CD4-positive, alpha-beta T cell treated with Interleukin-10 for 1 hour (primary cell): ENCODE results near the gene STK11.
A peak's percentile ranks its signal among the peaks of the same experiment; 100 is the strongest.

Experiments
- DNase-seq: peaks from one replicate; pipeline ENCODE4 v3.0.0-alpha.2; 2020

The STK11 gene

DNA sequence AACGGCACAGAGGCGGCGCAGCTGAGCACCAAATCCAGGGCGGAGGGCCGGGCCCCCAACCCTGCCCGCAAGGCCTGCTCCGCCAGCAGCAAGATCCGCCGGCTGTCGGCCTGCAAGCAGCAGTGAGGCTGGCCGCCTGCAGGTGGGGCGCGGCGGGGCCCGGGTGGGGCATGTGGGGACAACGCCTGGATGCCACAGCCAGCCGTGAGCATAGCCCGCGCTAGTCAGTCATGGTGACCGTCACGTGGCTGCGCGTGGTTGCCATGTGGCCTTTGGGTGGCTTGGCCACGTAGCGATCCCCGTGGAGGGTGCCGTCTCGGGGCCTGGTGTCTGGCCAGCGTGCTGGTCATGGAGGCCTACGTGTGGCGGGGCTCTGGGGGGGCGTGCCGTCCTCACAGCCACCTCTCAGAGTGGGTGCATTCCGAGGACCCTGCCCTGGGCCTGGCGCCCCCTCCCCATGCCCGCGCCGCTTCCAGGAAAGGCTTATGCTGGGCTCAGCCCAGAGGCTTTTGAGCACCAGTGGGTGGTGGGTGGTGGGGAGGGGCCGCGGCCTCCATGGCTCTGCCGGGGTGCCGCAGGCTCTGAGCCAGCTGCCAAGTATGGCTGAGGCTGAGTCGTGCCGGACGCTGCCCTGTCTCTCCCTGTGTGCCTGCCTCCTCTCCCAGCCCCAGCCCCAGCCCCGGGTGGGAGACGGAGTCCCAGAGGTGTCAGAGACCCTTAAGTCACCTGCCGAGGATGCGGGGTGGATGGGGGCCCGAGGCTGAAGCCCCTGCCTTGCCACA lies 21.1 kb downstream of the STK11 start:
- no peak for DNase-seq

DNA sequence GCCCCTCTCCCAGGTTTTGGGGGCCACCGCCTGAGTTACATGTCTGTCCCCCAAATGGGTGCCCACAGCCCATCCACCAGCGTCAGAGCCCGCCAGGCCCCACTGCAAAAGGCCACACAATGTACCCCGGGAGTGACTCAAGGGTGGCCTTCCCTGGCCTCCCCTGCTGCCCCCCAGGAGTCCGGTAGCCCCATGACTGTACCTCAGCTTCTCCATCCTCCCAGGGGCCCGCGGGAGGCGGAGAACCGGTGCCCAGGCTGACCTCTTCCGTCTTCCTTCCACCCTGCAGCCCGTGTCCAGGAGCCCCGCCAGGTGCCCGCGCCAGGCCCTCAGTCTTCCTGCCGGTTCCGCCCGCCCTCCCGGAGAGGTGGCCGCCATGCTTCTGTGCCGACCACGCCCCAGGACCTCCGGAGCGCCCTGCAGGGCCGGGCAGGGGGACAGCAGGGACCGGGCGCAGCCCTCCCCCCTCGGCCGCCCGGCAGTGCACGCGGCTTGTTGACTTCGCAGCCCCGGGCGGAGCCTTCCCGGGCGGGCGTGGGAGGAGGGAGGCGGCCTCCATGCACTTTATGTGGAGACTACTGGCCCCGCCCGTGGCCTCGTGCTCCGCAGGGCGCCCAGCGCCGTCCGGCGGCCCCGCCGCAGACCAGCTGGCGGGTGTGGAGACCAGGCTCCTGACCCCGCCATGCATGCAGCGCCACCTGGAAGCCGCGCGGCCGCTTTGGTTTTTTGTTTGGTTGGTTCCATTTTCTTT lies 21.9 kb downstream of the STK11 start:
- no peak for DNase-seq

DNA sequence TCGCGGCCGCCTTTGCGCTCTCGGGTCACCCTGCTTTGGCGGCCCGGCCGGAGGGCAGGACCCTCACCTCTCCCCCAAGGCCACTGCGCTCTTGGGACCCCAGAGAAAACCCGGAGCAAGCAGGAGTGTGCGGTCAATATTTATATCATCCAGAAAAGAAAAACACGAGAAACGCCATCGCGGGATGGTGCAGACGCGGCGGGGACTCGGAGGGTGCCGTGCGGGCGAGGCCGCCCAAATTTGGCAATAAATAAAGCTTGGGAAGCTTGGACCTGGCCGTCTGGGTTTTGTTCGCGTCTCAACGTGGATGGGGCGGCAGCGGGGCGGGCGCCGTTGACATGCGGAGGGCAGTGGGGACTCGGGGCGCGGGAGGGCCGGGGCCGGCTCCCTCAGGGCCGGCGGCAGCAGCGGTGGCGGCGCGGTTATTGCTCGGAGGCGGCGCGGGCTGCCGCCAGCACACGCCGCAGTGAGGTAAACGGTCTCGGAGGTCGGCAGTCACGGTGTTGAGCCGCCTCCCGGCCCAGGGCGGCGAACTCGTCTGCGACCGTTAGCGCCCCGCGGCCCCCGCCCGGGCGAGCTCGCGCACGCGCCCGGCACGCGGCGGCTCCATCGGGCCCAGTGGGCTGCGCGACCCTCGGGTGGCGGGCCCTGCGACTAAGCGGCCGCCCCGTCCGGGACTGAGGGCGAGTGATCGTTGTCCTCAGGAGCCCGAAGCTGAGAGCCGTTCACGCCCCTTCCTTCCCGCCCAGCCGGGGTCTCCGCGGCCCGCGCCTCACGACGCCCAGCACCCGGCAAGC lies 22.8 kb downstream of the STK11 start:
- no peak for DNase-seq

DNA sequence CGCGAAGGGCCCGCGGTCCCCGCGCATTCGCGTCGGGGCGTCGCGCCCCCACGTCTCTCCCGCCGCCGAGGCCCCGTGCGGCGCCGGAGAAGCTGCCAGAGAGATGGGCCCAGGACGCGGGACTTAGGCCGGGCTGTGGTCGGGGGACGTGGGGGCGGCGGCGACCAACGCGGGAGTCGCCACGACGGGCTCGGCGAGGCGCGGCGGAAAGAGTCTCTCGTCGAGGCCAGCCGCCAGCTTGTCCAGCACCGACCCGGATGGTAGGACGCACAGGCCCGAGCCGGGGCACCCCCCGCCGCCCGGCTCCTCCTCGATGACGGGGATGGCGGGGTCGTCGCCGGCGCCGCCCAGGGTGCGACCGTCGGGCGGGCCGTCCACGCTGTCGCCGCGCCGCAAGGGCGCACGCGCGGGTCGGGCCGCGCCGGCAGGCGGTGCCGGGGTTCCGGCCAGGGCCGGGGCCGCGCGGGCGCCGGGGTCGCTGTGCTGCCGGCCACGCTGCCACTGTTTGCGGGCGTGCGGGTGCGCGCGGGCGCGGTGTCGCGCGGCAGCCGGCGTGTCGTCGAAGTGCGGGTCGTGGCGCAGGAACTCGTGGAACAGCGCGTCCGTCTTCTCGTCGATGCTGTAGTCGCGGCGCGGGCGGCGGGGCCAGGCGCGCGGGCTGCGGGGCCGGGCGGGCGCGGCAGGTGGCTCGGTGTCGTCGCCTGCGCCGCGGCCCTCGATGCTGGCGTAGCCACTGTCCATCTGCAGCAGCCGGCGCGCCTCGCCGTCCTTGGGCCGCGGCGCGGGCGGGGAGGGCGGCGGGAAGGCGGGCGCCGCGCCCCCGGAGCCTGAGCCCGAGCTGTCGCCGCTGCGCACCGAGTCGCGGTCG lies 23.7 kb downstream of the STK11 start:
- no peak for DNase-seq

DNA sequence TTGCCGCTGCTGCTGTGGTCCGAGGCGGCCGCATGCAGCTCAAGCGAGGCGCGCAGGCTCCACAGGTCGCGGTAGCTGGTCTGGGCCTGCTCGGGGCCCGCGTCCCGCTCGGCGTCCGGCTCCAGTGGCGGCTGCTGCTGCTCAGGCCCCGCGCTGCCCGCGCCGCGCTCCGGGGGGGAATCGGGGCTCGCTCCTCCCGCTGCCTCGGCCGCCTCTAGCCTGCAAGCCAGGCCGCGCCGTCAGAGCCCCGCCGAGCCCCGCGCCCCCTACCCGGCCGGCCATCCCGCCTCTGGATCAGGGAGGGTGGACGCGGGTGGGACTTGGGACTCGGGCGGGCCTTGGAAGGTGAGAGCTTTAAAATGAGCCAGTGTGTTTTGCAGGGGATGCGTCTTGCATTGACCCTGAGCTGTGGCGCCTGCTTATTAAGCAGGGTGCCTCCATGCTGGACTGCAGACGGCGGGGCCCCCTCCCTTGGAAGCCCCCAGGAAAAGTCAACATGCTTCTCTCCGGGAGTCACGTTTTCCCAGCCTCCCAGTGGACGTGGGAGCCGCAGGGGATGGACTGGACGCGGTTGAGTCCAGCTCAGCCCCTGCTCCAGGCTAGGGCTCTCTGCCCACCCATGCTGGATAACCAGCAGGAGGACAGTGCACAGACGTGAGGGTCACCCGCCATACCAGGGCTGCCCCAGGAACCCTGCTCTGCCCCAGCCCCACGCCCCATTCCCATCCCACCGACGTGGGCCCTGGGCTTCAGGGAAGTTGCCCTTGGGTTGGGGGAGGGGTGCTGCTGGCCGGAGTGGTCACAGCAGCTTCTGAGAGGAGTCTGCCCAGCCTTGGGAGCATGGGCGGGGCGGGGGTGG lies 24.6 kb downstream of the STK11 start:
- no peak for DNase-seq

DNA sequence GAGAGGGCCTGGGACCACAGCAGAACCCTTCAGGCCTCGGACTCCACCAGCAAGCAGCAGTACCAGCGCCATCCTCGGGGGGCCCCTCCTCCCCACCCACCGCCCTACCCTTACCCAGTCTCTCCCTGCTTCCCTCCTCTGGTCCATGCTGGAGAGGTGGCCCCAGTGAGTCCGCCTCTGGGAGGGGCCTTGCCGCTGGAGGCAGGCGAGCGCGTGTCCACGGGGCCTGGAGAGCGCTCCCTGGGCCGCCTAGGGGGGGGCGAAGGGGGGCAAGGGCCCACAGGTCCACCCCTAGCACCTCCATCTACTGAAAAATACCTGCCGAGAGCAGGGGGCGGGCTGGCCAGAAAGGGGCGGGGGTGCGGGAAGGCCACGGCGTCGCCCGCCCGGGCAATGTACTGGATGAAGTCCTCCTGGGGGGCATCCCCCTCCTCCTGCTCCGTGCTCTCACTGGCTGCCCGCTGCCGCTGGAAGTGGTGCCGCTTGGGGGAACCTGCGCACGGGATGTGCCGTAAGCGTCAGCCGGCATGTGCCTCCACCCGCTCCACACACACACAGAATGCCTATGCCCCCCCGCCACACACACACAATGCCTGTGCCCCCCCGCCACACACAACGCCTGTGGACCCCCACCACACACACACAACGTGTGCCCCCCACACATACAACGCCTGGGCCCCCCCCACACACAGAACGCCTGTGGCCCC lies 25.4 kb downstream of the STK11 start:
- no peak for DNase-seq

DNA sequence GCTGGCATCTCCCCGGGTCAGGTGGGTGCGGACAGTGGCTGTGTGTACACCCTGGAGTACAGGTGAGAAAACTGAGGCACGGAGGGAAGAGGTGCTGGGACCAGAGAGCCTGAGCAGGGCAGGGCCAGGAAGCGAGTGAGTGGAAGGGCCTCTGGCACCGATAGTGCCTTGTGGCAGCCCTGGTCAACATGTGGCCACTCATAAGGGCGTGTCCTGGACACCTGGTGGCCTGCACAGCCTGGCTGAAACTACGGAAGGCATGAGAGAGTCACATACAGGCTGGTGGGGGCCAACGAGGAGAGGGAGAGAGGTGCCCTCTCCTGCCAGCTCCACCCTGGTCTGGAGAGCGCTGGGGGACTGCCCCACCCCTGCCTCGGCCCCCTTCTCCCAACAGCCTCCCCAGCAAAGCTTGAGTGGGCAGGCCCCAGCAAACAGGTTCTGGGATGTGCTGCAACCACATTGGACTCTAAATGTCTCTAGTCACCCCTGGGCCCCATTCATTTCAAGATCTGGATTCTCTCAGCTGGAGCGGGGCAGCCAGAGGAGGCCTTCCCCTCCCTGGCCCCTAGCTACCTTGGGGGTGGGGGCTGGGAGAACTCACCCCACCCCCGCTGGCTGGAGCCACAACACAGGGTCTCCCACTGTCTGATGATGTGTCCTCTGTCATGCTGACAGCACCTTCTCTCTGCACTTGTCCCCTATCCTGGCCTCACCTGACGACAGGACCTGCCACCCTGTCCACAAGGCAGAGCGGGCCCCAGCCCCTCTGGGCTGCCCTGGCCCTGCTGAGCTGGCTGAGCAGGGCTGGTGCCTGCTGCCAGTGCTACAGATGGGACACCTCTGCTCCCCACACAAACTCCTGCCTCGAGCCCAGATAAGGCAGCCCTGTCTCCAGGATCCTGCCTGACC lies 26.4 kb downstream of the STK11 start:
- no peak for DNase-seq

DNA sequence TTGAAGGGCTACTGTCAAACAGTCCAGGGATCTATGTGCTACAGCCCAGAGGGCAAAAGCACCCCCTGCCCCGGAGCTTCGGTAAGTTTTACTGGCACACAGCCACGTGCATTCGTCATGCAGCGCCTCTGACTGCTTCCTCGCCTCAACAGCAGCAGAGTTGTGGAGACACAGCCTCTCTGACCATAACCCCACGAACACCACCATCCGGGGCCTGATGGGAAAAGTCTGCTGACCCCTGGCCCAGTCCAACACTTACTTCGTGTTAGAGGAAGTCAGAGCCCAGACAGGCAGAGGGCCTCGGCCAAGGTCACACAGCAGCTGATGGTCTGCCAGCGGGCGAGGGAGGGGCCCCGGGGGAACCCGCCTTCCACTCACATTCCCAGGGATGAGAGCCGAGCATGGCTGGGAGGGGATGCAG lies 27.1 kb downstream of the STK11 start:
- no peak for DNase-seq

DNA sequence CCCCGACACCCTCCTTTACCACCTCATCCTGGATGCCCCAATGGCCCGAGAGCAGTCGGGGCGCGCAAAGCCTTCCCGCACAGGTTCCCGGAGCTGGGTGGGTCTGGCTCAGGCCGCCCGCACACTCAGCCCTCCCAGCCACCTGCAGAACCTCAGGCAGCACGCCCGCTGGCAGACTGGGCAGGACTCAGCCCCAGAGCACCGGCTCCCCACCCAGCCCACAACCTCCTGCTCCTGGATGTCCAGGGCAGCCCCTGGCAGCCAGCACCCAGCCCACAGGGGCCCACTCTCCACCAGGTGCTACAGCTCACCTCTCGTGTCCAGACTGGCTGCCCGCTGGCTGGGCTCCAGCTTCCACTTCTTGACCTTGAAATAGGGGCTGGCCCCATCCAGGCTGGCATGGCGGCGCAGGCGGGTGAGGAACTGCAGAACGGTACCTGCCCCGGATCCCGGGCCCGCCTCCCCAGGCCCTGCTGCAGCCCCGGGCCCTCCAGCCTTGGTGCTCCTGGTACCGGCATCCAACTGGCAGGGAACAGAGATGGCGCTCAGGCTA lies 27.6 kb downstream of the STK11 start:
- DNase-seq = no peak

DNA sequence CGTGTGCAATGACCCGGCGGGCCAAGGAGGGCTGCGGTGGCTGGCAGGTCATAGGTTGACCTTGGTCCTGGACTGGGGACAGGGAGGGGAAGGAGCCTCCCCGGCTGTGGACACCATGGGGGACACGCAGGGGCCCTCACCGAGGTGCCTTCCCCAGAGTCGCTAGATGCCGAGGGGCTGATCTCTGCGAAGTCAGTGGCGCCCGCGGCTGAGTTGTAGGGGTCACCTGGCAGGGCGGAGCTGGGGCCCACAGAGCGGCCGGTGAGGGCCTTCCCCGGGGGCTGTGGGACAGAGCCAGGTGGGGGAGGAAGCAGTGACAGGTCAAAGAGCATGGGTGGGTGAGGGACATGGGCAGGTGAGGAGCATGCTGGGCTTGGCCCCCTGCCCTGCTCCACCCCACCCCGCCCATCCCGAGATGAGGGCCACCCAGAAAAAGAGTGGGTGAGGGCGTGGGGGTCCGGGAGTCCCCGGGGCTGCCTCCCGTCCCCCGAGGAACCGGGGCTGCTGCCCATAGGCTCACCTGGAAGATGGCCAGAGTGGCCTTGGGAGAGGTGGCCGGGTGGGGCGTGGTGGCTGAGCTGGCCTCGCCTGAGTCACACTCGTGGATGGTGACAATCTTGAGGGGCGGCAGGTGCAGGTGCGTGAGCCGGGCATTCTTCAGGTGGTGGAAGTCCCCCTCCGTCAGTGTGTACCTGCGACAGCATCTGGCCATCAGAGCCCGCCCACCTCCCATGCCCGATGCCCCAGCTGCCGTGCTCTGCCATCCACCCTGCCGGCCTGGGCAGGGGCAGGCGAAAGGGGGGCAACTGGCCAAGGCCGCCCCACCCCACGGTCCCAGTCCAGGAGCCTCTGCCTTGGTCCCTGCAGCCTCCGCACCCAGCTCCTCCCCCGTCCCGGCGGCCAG lies 28.7 kb downstream of the STK11 start:
- DNase-seq = no peak

DNA sequence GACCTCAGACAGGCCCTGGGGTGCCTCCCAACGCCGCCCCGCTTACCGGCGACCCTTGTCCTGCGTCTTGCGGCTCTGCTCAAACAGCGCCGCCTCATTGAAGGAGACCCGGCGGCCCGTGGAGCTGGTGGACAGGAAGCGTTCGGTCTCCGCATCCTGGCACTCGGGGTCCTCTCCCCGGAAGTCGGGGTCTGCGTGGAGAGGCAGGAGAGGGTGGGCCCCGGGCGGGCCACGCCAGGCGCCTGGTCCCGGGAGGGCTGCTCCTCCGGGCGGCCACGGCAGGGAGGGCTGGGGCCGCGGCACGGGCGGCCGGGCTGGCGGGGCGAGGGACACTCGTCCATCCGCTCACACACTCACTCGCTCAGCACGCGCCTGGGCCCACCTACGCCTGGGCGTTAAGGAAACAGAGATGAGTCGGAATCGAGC lies 29.4 kb downstream of the STK11 start:
- no peak for DNase-seq

DNA sequence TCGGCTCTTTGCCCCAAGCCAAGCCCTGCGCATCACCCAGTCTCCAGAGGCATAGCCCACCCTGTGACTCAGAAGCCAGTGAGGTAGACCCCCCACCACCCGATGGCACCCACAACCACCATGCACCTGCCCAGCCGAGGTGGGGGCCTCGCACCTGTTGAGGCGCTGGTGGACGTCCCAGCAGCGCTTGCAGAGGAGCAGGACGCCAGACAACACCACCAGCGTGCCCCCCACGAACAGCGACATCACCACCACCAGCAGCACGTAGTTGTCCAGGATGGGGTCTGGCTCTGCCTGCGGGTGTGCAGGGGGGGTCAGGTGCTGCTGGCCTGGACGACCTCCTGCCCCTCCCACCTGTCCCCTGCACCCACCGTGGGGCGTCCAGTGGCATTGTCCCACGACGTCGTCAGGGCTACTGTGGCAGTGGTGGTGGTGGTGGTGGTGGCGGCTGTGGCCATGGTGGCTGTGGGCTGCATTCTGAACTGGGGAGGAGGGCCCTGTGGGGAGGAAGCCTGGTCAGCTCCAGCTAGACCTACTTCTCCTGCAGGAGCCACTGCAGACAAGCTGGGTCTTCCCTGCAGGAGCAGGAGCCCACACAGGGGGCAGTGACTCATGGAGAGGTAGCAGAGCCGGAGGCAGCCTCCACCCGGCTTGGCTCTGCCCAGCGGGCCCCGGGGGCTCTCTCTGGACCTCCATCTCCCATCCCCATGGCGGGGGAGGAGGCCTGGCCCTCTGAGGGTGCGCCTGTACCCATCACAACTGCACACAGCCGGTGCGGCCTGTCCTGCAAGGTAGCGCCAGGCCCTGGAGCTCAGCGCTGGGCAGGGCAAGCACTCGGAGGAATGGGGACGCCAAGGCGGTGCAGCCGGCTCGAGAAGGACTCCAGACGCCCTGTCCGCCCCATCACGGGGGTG lies 30.3 kb downstream of the STK11 start:
- DNase-seq = no peak

DNA sequence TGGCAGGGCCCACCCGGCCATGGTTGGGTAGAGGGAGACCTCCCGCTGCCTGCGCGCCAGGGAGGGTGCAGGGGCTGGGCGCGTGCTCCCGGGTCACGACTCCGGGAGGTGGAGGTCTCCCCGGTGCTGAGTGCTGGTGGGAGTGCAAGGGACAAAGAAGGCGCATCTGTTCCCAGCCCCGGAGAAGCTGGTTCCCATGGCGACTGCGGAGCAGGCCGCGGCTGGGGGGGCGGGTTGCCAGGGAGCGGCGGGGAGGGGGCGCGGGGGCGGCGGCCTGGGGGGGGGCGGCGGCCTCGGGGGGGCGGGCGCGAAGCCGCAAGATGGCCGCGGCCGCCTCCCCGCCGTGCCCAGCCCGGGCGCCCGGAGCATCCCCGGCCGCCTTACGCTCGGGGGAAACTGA lies 31.0 kb downstream of the STK11 start:
- no peak for DNase-seq

DNA sequence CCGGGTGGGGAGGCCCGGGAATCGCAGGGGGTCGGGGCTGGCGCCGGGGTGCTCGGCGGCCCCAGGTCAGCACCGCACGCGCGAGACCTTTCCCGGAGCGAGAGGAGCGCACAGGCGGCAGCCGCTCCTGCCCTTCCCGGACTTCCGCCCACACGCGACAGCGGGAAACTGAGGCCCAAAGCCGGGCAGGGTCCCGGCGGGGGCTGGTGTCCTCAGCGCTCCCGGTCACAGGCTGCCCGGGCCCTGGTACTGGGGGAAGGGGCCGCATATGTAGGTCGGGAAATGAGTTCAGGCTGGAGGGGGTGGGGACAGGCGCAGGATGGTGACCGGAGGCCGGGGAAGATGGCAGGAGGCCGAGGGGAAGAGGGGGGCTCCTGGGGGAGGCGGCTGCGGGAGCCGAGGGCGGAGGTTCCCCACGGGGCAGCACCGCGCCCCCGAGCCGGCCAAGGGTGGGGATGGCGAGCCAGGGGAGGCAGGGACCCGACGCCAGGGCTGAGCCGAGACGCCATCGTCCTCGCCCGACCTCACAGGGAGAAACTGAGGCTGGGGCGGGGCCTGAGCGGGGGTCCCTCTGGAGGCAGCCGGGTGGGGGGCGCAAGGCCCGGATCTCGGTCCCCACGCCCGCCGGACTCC lies 31.6 kb downstream of the STK11 start:
- no peak for DNase-seq

DNA sequence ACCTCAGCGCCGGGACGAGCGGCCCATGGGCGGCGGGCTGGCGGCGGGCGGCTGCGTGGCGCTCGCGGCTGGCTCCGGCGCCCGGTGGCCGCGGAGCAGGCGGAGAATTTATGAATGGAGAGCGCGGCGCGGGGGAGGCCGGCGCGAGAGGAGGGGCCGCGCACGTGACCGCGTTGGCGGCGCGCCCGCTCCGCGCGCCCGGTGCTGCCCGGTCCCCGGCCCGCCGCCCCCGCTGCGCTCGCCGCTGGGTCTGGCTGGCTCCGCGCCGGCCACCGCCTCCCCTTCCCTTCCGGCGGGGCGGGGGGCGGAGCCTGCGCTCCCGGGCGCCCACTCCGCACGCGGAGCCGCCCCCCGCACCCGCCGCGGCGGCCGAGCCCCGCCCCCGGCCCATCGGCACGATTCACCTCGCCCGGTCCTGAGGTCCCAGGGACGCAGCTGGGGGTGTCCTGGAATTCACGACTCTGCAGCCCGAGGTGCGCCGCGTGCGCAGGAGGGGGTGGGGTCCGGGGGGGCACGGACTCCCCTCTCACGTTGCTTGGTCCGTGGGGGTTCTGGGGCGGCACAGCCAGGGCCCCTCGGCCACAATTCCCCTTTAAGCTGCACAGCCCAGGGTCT lies 32.3 kb downstream of the STK11 start, which contains the start of gene CBARP:
Gene CBARP (minus strand): TSS at position 252 of the 615 bp plus-strand sequence. CDS start 1,905 bp downstream, outside the sequence.
- peak; percentile 30 for DNase-seq
